HG02981 (cell line): ENCODE data around the gene RBMS3.
"Not testable (repeated sequence)": the region's sequence is repeated elsewhere in the genome, so short reads cannot be mapped to it uniquely, and the experiment has no call there.

ENCODE experiments used
- ATAC-seq: cut with Tn5 transposase; IDR thresholded peaks from one replicate; pipeline ENCODE4 v1.9.1; 2021; ENCODE audit warnings: mild to moderate bottlenecking, moderate library complexity; ENCODE audit not compliant: unreplicated experiment

The RBMS3 gene

GRCh38 chr3:29649815-29650547, 369.1 kb downstream of the RBMS3 start:
- peak; percentile 80 for ATAC-seq

GRCh38 chr3:29653680-29654079, 372.8 kb downstream of the RBMS3 start:
- ATAC-seq, result no peak

- no peak for ATAC-seq
These were observed 374.3 kb downstream of the RBMS3 start for GRCh38 chr3:29655015-29655747.

- ATAC-seq, result no peak
These were observed 384.8 kb downstream of the RBMS3 start for GRCh38 chr3:29665688-29666087.

- no peak for ATAC-seq
These were observed 387.4 kb downstream of the RBMS3 start for GRCh38 chr3:29668233-29668632.

GRCh38 chr3:29668728-29669127, 387.9 kb downstream of the RBMS3 start:
- no peak for ATAC-seq

GRCh38 chr3:29670476-29670875, 389.6 kb downstream of the RBMS3 start:
- ATAC-seq, result not testable (repeated sequence)

GRCh38 chr3:29677421-29677820, 396.6 kb downstream of the RBMS3 start:
- ATAC-seq, result no peak

GRCh38 chr3:29679944-29680343, 399.1 kb downstream of the RBMS3 start:
- no peak for ATAC-seq

GRCh38 chr3:29683018-29683993, 402.4 kb downstream of the RBMS3 start:
- ATAC-seq, result peak; percentile 49

GRCh38 chr3:29686889-29687592, 406.2 kb downstream of the RBMS3 start:
- ATAC-seq, result peak; percentile 97

GRCh38 chr3:29690686-29691353, 409.9 kb downstream of the RBMS3 start:
- no peak for ATAC-seq

GRCh38 chr3:29693863-29694262, 413.0 kb downstream of the RBMS3 start:
- ATAC-seq, result no peak

- ATAC-seq, result no peak
These were observed 413.5 kb downstream of the RBMS3 start for GRCh38 chr3:29694331-29694730.

GRCh38 chr3:29694783-29695182, 413.9 kb downstream of the RBMS3 start:
- no peak for ATAC-seq

- ATAC-seq, result no peak
These were observed 414.3 kb downstream of the RBMS3 start for GRCh38 chr3:29695201-29695600.

GRCh38 chr3:29695643-29696198, 414.9 kb downstream of the RBMS3 start:
- no peak for ATAC-seq

- ATAC-seq, result no peak
These were observed 415.4 kb downstream of the RBMS3 start for GRCh38 chr3:29696311-29696710.

GRCh38 chr3:29697989-29698388, 417.1 kb downstream of the RBMS3 start:
- no peak for ATAC-seq

- no peak for ATAC-seq
These were observed 419.4 kb downstream of the RBMS3 start for GRCh38 chr3:29700256-29700655.
